ENCODE results near the gene PMF1.

DNA sequence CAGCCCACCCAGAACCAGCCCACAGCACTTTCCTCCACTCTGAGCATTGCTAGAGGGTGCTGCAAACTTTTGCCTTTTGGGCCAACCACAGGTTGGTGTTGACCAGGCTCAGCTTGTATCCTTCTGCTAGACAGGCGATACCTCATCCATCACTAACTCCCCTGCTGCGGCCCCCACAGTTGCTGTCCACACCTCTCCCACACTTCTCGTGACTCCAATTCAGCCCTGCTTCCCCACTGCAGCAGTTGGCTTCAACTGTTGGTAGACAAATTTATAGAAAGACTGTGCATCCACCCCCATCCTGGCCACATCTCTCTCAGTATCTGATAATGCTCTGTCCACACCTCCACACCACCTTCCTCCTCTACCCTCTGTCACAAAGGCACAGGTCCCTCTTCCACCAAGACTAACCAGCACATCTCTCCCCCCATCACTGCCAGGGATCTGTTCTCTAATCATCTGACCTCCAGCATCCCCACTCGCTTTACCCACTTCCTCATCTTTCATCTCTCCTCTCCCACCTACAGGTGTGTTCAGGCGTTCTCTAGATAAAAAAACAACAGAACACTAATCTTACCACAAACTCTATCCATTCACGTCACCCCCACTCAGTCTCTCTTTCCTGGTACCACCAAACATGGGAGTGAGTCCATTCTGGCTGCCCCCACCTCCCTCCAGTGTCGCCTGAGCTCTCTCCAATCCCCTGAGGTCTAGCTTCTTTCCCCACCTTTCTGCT is 34.7 kb upstream of the PMF1 start:
- TF ChIP-seq HNRNPK (IDR thresholded peaks at IDR 0.05; ENCODE audit: low read depth, low read length, poor library complexity, severe bottlenecking) (no peak), MAFK (conservative IDR thresholded peaks at IDR 0.05 in 1 of 2, IDR thresholded peaks at IDR 0.05 in 1 of 2; ENCODE audit: low read length in 2 of 2) (no peak), FOXK1 (CRISPR knock-in tag; IDR thresholded peaks at IDR 0.05; ENCODE audit: borderline replicate concordance, low read depth) (no peak), NR3C1 (CRISPR knock-in tag; IDR thresholded peaks at IDR 0.05) (no peak), ZNF44 (CRISPR knock-in tag; IDR thresholded peaks at IDR 0.05) (no peak), POLR2AphosphoS5 (IDR thresholded peaks at IDR 0.05; ENCODE audit: low read depth, low read length) (no peak)
- TF ChIP-seq, protein P1, sequence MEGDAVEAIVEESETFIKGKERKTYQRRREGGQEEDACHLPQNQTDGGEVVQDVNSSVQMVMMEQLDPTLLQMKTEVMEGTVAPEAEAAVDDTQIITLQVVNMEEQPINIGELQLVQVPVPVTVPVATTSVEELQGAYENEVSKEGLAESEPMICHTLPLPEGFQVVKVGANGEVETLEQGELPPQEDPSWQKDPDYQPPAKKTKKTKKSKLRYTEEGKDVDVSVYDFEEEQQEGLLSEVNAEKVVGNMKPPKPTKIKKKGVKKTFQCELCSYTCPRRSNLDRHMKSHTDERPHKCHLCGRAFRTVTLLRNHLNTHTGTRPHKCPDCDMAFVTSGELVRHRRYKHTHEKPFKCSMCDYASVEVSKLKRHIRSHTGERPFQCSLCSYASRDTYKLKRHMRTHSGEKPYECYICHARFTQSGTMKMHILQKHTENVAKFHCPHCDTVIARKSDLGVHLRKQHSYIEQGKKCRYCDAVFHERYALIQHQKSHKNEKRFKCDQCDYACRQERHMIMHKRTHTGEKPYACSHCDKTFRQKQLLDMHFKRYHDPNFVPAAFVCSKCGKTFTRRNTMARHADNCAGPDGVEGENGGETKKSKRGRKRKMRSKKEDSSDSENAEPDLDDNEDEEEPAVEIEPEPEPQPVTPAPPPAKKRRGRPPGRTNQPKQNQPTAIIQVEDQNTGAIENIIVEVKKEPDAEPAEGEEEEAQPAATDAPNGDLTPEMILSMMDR (CRISPR knock-in tag; IDR thresholded peaks at IDR 0.05): no peak
- TF ChIP-seq, protein P2, sequence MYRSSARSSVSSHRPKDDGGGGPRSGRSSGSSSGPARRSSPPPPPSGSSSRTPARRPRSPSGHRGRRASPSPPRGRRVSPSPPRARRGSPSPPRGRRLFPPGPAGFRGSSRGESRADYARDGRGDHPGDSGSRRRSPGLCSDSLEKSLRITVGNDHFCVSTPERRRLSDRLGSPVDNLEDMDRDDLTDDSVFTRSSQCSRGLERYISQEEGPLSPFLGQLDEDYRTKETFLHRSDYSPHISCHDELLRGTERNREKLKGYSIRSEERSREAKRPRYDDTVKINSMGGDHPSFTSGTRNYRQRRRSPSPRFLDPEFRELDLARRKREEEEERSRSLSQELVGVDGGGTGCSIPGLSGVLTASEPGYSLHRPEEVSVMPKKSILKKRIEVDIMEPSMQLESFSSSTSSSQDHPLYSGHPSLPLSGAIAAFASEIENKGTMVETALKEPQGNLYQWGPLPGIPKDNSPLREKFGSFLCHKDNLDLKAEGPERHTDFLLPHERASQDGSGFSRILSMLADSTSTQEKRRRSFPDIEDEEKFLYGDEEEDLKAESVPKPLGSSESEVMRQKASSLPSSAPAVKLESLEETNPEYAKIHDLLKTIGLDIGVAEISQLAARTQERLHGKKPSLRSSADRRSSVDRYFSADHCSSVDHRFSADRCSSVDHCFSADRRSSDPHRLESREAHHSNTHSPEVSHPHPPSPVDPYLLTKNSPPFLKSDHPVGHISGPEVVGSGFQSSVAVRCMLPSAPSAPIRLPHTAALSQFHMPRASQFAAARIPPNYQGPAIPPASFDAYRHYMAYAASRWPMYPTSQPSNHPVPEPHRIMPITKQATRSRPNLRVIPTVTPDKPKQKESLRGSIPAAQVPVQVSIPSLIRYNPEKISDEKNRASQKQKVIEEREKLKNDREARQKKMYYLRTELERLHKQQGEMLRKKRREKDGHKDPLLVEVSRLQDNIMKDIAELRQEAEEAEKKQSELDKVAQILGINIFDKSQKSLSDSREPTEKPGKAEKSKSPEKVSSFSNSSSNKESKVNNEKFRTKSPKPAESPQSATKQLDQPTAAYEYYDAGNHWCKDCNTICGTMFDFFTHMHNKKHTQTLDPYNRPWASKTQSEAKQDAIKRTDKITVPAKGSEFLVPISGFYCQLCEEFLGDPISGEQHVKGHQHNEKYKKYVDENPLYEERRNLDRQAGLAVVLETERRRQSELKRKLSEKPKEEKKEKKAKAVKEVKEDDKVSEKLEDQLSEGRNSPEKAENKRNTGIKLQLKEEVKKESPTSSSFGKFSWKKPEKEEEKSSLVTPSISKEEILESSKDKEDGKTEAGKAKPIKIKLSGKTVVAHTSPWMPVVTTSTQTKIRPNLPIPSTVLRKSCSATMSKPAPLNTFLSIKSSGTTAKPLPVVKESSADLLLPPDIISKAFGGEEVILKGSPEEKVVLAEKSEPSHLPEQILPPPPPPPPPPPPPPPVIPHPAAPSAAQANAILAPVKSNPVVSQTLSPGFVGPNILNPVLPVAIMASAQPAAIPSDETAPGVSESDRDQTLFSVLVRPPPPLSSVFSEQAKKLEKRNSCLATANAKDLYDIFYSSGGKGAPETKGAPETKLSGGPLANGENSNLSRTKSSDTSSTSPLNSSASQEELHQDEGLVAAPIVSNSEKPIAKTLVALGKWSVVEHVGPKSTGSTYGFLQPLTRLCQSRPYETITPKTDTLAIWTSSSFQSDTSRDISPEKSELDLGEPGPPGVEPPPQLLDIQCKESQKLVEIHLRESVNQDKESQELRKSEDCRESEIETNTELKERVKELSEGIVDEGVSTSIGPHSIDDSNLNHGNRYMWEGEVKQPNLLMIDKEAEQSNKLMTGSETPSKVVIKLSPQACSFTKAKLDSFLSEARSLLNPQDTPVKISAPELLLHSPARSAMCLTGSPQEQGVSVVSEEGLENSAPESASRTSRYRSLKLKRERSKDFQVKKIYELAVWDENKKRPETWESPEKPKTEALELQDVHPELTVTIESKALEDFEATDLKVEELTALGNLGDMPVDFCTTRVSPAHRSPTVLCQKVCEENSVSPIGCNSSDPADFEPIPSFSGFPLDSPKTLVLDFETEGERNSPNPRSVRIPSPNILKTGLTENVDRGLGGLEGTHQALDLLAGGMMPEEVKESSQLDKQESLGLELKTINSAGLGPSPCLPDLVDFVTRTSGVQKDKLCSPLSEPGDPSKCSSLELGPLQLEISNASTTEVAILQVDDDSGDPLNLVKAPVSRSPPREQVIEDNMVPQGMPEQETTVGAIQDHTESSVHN (CRISPR knock-in tag; IDR thresholded peaks at IDR 0.05): no peak

Data from HepG2 (cell line).